NCI-H2227 (cell line): ENCODE measurements around the gene MT1F.
"Not testable (repeated sequence)": the region's sequence is repeated elsewhere in the genome, so short reads cannot be mapped to it uniquely, and the experiment has no call there.

Experiments used
- DNase-seq: peaks from one replicate; lab custom pipeline; 2025; ENCODE audit not compliant: unreplicated experiment; lab: John Stamatoyannopoulos, UW

The MT1F gene

GRCh38 chr16:56643080-56643778, 14.5 kb upstream of the MT1F start:
- DNase-seq, result no peak

GRCh38 chr16:56643833-56644232, 13.9 kb upstream of the MT1F start:
- DNase-seq, result no peak

- no peak for DNase-seq
Observed at GRCh38 chr16:56645311-56645710, 12.4 kb upstream of the MT1F start.

- no peak for DNase-seq
Observed at GRCh38 chr16:56645838-56646237, 11.9 kb upstream of the MT1F start.

DNA sequence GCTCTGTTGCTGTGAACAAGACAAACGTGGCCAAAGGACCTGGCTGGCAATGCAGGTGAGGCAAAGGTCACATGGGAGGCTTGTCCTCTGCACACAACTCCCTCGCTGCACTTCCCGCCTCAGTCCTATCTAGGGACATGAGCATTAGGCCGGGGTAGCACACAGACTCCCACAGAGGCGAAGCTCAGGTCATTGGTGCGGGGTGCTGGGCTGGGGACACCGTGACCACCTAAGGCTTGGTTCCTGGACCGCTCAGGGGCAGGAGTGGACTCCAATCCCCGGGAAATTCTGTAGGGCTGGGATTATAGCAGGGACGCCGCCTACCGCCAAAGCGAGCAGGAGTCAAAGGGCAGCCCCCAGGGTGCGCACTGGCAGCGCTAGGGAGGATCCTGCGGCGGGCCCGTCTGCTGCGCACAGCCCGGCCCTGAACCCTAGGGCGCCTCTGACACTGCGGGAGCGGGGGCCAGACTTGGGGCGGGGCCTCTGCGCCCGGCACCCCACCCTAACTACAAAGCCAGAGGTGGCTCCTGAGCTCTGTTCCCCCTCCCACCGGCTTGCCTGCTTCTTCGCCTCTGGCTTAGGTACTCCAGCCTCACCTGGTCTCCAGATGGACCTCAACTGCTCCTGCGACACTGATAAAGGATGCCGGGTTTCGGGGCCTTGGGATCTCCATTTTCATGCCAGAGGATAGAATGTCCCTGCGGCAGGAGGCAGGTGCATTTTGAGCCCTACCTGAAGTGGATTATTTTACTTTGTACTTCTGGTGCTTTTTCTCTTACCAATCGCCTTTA, 9.9 kb upstream of the MT1F start:
- DNase-seq, result no peak

DNA sequence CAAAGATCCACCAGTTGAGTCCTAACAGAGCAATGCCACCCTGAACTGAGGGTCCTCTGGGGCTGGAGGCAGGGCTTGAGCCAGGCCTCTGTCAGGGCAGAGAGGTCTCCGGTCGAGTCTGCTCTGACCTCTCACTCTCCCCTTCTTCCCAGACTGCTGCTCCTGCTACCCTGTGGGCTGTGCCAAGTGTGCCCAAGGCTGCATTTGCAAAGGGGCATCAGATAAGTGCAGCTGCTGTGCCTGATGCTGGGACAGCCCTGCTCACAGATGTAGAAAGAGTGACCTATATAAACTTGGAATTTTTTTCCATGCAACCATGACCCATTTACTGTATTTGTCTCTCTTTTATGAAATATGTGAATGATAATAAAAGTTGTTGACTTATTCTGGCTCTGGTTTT, 8.5 kb upstream of the MT1F start:
- no peak for DNase-seq

- DNase-seq, result no peak
Observed at GRCh38 chr16:56649820-56650219, 7.9 kb upstream of the MT1F start.

DNA sequence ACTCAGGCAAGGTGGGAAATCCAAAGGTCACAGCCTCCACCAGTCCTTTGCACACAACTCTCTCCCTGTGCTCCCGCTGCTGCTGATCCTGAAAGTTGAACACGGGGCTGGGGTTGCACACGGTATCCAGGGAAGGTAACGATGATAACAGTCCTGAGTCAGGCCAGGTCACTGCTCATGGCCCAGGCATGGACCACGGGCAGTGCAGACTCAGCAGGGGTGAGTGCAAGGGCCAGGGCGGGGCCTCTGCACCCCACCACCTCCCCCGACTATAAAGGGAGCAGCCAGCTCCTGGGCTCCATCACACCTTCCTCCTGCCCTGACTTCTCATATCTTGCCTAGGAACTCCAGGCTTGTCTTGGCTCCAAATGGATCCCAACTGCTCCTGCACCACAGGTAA, 6.2 kb upstream of the MT1F start, which contains the start of gene MT1B:
Gene MT1B, plus strand, starts transcription at position 301 of the 400 bp plus-strand sequence. Its CDS starts 68 bp downstream, at position 369.
- no peak for DNase-seq

DNA sequence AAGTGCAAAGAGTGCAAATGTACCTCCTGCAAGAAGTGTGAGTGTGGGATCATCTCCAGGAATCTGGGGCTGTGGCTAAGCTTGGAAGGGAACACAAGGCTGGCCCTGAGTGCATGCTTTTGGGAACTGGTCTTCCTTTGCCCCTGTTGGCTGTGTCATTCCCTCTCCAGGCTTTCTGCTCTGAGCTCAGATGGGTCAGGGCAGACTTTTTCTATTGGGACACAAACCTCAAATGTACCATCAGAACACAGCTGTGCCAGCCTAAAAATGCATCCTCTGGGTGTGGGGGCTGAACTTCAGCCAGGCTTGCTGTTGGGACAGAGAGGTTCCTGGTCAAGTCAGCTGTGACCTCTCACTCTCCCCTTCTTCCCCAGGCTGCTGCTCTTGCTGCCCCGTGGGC, 5.2 kb upstream of the MT1F start:
- DNase-seq, result no peak

DNA sequence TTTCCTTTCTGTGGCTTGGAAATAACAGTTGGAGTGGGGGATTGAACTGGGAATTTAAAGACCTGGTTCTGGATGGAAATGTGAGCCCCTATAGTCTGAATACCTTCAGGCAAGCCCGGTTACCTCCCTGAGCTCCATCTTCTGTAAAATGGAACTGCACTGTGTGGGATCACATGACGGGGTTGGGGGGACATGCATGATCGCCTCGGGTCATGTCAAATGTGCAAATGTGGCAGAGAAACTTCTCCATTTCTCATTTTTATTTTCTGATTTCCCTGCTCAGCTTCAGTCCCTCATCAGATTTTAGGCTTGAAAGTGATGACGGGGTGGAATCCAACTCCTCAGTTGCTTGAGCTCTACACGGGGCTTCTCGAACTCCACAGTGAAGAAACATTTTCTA, 4.5 kb upstream of the MT1F start:
- DNase-seq, result no peak

- no peak for DNase-seq
Observed at GRCh38 chr16:56658327-56658875, 642 bp downstream of the MT1F start.

GRCh38 chr16:56662357-56663354, 4.9 kb downstream of the MT1F start:
- DNase-seq, result peak; percentile 60

GRCh38 chr16:56664506-56664905, 6.7 kb downstream of the MT1F start:
- no peak for DNase-seq

GRCh38 chr16:56665286-56666261, 7.8 kb downstream of the MT1F start:
- DNase-seq, result not testable (repeated sequence)

DNA sequence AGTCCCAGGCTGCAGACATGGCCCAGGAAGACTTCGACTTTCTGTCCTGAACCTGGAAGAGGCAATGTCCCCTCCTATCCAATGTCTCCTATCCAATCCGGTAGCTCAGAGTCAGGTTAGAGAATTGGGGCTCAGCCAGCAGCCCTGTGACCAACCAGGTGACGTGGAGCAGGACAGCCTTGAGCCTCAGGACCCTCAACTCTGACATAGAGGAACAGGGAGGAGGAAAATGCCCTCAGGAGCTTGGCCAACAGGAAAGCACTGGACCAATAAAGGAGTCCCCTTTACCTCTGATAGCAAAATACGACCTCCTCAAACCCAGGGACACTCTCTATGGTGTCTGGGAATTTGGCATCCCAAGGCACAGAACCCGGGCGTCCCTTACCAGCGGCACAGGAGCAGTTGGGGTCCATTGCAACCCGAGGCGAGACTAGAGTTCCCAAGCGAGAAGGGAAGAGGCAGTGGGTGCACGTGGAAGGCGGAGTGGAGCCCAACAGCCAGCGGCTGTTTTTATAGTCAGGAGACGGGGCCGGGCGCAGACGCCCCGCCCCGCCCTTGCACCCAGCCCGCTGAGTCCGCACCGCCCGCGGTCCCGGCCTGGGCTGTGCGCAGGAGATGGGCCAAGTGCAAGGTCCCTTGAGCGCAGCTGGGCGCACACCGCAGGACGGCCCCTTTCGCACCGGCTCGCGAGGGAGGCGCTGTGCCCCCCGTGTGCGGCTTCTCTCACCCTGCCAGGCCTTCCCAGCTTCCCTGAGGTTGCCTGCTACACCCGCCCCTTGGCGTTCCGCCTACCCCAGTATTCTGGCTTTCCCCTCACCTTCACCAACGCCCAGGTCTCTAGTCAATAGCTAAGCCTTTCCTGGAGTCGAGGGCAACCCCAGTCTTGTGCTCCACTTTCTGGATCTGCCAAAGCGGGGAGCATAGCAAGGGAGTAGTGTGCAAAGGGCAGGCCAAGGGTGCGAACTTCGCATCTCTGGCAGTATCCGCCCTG, 10.1 kb downstream of the MT1F start, which contains the start of gene MT1G:
Gene MT1G, minus strand, starts transcription at position 485 of the 991 bp plus-strand sequence. Its CDS starts 72 bp downstream, at position 413.
- no peak for DNase-seq

- no peak for DNase-seq
Observed at GRCh38 chr16:56669005-56669839, 11.5 kb downstream of the MT1F start, which contains the start of gene MT1H. Gene MT1H, plus strand, starts transcription at chr16:56669814. Its CDS starts 71 bp downstream, at chr16:56669885.

DNA sequence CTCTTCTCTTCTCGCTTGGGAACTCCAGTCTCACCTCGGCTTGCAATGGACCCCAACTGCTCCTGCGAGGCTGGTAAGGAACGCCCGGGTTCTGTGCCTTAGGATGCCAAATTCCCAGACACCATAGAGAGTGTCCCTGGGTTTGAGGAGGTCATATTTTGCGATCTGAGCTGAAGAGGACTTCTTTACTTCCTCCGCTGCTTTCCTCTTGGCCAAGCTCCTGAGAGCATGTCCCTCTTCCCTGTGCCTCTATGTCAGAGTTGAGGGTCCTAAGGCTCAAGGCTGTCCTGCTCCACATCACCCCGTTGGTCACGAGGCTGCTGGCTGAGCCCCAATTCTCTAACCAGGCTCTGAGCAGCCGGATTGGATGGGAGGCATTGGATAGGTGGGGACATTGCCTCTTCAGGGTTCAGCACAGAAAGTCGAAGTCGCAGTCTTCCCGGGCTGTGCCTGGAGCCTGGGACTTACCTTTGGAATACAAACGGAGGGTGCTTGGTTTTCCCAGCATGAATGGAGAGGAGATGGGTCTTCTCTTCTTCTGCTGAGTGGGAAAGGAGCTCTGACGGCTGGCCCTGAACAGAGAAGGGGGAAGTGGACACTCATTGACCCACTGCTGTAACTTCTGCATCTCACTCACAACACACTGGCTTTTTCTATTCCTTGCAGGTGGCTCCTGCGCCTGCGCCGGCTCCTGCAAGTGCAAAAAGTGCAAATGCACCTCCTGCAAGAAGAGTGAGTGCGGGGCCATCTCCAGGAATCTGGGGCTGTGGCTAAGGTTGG, 12.3 kb downstream of the MT1F start:
- no peak for DNase-seq
